ENCODE measurements around the gene PMIS2. TPM values are rescaled to one million over a fixed set of nuclear protein-coding genes. Genes with fewer than 3 reads are reported as not detected.
A peak's percentile ranks its signal among the peaks of the same experiment; 100 is the strongest.
"Not testable (repeated sequence)": the region's sequence is repeated elsewhere in the genome, so short reads cannot be mapped to it uniquely, and the experiment has no call there.

PMIS2 gene
- total RNA-seq, 1 experiment from 2014 or later, result not detected

GRCh38 chr19:35590875-35591274, 4.9 kb downstream of the PMIS2 start:
- no peak for DNase-seq
- H3K4me2 ChIP-seq (ENCODE audit: low read depth, low read length, poor library complexity, severe bottlenecking), result no peak overlapping the region
- H2AFZ ChIP-seq (ENCODE audit: low read length), result no peak overlapping the region
- H3K9me2 ChIP-seq (replicated peaks; ENCODE audit: insufficient read depth, low read length), result no peaks in the 10 kb centered on the region
- no peaks in the 10 kb centered on the region for H3K36me3 ChIP-seq (ENCODE audit: insufficient read depth, low read length)
- no peak overlapping the region for H3K27ac ChIP-seq (ENCODE audit: low read length)
- H3K4me3 ChIP-seq (ENCODE audit: low read length), result no peak overlapping the region
- no peaks in the 10 kb centered on the region for H3K4me1 ChIP-seq (ENCODE audit: low read length)
- H3K9me3 ChIP-seq (ENCODE audit: low read length), result no peaks in the 10 kb centered on the region
- H3K27me3 ChIP-seq (ENCODE audit: low read length), result no peaks in the 10 kb centered on the region
- H3K79me2 ChIP-seq (ENCODE audit: low read length), result no peaks in the 10 kb centered on the region
- no peaks in the 10 kb centered on the region for H4K20me1 ChIP-seq (ENCODE audit: insufficient read depth, low read depth, low read length)
- H3K9ac ChIP-seq (ENCODE audit: low read length), result no peak overlapping the region

GRCh38 chr19:35592226-35592625, 6.3 kb downstream of the PMIS2 start:
- Histone ChIP-seq H3K27ac (ENCODE audit: low read length) (no peak overlapping the region), H3K36me3 (ENCODE audit: insufficient read depth, low read length) (no peaks in the 10 kb centered on the region), H3K9ac (ENCODE audit: low read length) (no peak overlapping the region), H3K79me2 (ENCODE audit: low read length) (no peaks in the 10 kb centered on the region), H3K27me3 (ENCODE audit: low read length) (no peaks in the 10 kb centered on the region), H3K4me1 (ENCODE audit: low read length) (no peaks in the 10 kb centered on the region), H3K9me3 (ENCODE audit: low read length) (no peaks in the 10 kb centered on the region), H2AFZ (ENCODE audit: low read length) (no peak overlapping the region), H4K20me1 (ENCODE audit: insufficient read depth, low read depth, low read length) (no peaks in the 10 kb centered on the region), H3K4me2 (ENCODE audit: low read depth, low read length, poor library complexity, severe bottlenecking) (no peak overlapping the region), H3K9me2 (replicated peaks; ENCODE audit: insufficient read depth, low read length) (no peaks in the 10 kb centered on the region), H3K4me3 (ENCODE audit: low read length) (no peak overlapping the region)
- DNase-seq, result peak; percentile 77

GRCh38 chr19:35595026-35595425, 9.1 kb downstream of the PMIS2 start:
- H3K79me2 ChIP-seq (ENCODE audit: low read length); H2AFZ ChIP-seq (ENCODE audit: low read length); H3K9me3 ChIP-seq (ENCODE audit: low read length); DNase-seq; H3K27me3 ChIP-seq (ENCODE audit: low read length); H3K4me1 ChIP-seq (ENCODE audit: low read length); H3K4me2 ChIP-seq (ENCODE audit: low read depth, low read length, poor library complexity, severe bottlenecking); H3K4me3 ChIP-seq (ENCODE audit: low read length); H3K9me2 ChIP-seq (replicated peaks; ENCODE audit: insufficient read depth, low read length); H3K9ac ChIP-seq (ENCODE audit: low read length); H3K36me3 ChIP-seq (ENCODE audit: insufficient read depth, low read length); H3K27ac ChIP-seq (ENCODE audit: low read length); H4K20me1 ChIP-seq (ENCODE audit: insufficient read depth, low read depth, low read length): not testable (repeated sequence)

GRCh38 chr19:35595928-35596327, 10.0 kb downstream of the PMIS2 start:
- Histone ChIP-seq H3K4me2 (ENCODE audit: low read depth, low read length, poor library complexity, severe bottlenecking) (no peak overlapping the region), H3K36me3 (ENCODE audit: insufficient read depth, low read length) (no peaks in the 10 kb centered on the region), H3K27ac (ENCODE audit: low read length) (no peak overlapping the region), H3K4me3 (ENCODE audit: low read length) (no peak overlapping the region), H4K20me1 (ENCODE audit: insufficient read depth, low read depth, low read length) (no peaks in the 10 kb centered on the region), H3K27me3 (ENCODE audit: low read length) (no peaks in the 10 kb centered on the region), H3K4me1 (ENCODE audit: low read length) (no peaks in the 10 kb centered on the region), H3K9ac (ENCODE audit: low read length) (no peak overlapping the region), H3K9me3 (ENCODE audit: low read length) (no peaks in the 10 kb centered on the region), H3K79me2 (ENCODE audit: low read length) (no peaks in the 10 kb centered on the region), H2AFZ (ENCODE audit: low read length) (no peak overlapping the region), H3K9me2 (replicated peaks; ENCODE audit: insufficient read depth, low read length) (no peaks in the 10 kb centered on the region)
- no peak for DNase-seq

GRCh38 chr19:35596366-35596999, 10.5 kb downstream of the PMIS2 start:
- Histone ChIP-seq H3K4me2 (ENCODE audit: low read depth, low read length, poor library complexity, severe bottlenecking) (no peak overlapping the region), H3K36me3 (ENCODE audit: insufficient read depth, low read length) (no peaks in the 10 kb centered on the region), H3K27me3 (ENCODE audit: low read length) (no peaks in the 10 kb centered on the region), H3K4me3 (ENCODE audit: low read length) (no peak overlapping the region), H4K20me1 (ENCODE audit: insufficient read depth, low read depth, low read length) (no peaks in the 10 kb centered on the region), H3K9ac (ENCODE audit: low read length) (no peak overlapping the region), H3K9me3 (ENCODE audit: low read length) (no peaks in the 10 kb centered on the region), H2AFZ (ENCODE audit: low read length) (peak overlapping the region; percentile 45; the same call in 1 of the 2 replicates), H3K4me1 (ENCODE audit: low read length) (no peaks in the 10 kb centered on the region), H3K9me2 (replicated peaks; ENCODE audit: insufficient read depth, low read length) (no peaks in the 10 kb centered on the region), H3K79me2 (ENCODE audit: low read length) (no peaks in the 10 kb centered on the region), H3K27ac (ENCODE audit: low read length) (no peak overlapping the region)
- DNase-seq, result peak; percentile 79

GRCh38 chr19:35601971-35602370, 16.0 kb downstream of the PMIS2 start:
- H3K27ac ChIP-seq (ENCODE audit: low read length), result no peak overlapping the region
- no peak overlapping the region for H3K4me3 ChIP-seq (ENCODE audit: low read length)
- H3K9ac ChIP-seq (ENCODE audit: low read length), result no peak overlapping the region
- H3K36me3 ChIP-seq (ENCODE audit: insufficient read depth, low read length), result no peaks in the 10 kb centered on the region
- H3K4me2 ChIP-seq (ENCODE audit: low read depth, low read length, poor library complexity, severe bottlenecking), result no peak overlapping the region
- H3K4me1 ChIP-seq (ENCODE audit: low read length), result no peaks in the 10 kb centered on the region
- no peaks in the 10 kb centered on the region for H3K9me2 ChIP-seq (replicated peaks; ENCODE audit: insufficient read depth, low read length)
- 0 out of 2 replicates have a peak, but pooled peaks cover 4% of the 10 kb centered on the region for H3K9me3 ChIP-seq (ENCODE audit: low read length)
- no peak overlapping the region for H2AFZ ChIP-seq (ENCODE audit: low read length)
- DNase-seq, result no peak
- no peaks in the 10 kb centered on the region for H3K79me2 ChIP-seq (ENCODE audit: low read length)
- no peaks in the 10 kb centered on the region for H3K27me3 ChIP-seq (ENCODE audit: low read length)
- H4K20me1 ChIP-seq (ENCODE audit: insufficient read depth, low read depth, low read length), result no peaks in the 10 kb centered on the region

- H4K20me1 ChIP-seq (ENCODE audit: insufficient read depth, low read depth, low read length); H3K9me3 ChIP-seq (ENCODE audit: low read length); H3K4me1 ChIP-seq (ENCODE audit: low read length); H3K4me2 ChIP-seq (ENCODE audit: low read depth, low read length, poor library complexity, severe bottlenecking); H3K27me3 ChIP-seq (ENCODE audit: low read length); DNase-seq; H3K9me2 ChIP-seq (replicated peaks; ENCODE audit: insufficient read depth, low read length); H3K79me2 ChIP-seq (ENCODE audit: low read length); H3K4me3 ChIP-seq (ENCODE audit: low read length); H3K9ac ChIP-seq (ENCODE audit: low read length); H2AFZ ChIP-seq (ENCODE audit: low read length); H3K36me3 ChIP-seq (ENCODE audit: insufficient read depth, low read length); H3K27ac ChIP-seq (ENCODE audit: low read length): not testable (repeated sequence)
Measured at GRCh38 chr19:35604436-35604835, 18.5 kb downstream of the PMIS2 start.

GRCh38 chr19:35607170-35607569, 21.2 kb downstream of the PMIS2 start:
- H3K79me2 ChIP-seq (ENCODE audit: low read length); H3K36me3 ChIP-seq (ENCODE audit: insufficient read depth, low read length); H3K9me2 ChIP-seq (replicated peaks; ENCODE audit: insufficient read depth, low read length); H3K4me2 ChIP-seq (ENCODE audit: low read depth, low read length, poor library complexity, severe bottlenecking); H2AFZ ChIP-seq (ENCODE audit: low read length); H3K9me3 ChIP-seq (ENCODE audit: low read length); DNase-seq; H4K20me1 ChIP-seq (ENCODE audit: insufficient read depth, low read depth, low read length); H3K27me3 ChIP-seq (ENCODE audit: low read length); H3K4me1 ChIP-seq (ENCODE audit: low read length); H3K4me3 ChIP-seq (ENCODE audit: low read length); H3K9ac ChIP-seq (ENCODE audit: low read length); H3K27ac ChIP-seq (ENCODE audit: low read length): not testable (repeated sequence)
